ENCODE results near the gene LARP4B.

The LARP4B gene

DNA sequence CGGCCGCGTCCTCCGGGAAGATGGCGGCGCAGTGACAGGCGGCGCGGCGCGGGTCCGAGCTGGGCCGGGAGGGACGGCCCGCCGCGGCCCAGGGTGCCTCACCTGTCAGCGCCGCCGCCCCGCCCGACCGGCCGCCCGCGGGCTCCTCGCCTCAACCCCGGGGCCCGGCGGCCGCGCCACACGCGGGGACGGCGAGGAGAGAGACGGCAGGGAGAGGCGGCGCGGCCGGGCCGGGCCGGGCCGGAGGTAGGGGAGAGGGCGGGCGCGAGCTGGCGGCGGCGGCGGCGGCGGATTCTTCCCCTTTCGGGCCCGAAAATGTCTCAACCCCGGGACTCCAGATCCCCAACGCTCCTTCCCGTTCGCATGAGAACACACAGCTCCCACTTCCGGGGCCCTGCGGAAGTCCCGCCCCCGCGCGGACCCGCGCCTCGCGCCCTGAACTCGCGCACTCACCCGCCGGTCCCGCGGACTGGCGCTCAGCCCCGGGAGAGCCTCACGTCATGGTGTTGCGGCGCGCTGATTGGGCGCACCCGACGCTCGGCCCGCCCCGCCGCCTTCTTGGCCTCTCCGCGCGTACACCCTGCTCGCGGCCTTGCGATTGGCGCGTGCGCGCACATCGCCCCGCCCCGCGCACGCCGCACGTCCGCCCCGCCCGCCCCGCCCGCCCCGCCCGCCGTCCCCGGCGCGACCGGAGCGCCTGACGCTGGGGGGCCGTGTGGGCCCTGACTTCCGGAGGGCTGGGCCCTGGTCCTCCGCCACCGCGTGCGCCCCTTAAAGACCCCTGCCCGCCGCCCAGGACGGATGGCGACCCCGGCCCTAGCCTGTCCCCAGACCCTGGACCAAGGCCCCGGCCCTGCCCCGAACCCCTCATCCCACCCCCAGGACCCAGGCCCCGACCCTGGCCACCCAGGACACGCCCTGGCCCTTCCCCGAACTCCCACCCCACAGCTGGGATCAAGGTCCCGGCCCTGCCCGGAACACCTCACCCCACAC lies at the start of gene LARP4B:
TSS of gene LARP4B (minus strand) at position 380 of the 993 bp plus-strand sequence. CDS start 45,984 bp downstream, outside the sequence.
- Histone ChIP-seq H3K4me3 (ENCODE audit: low read length in 2 of 2) (peak within 1 kb of the TSS; percentile 60 to 77), H3K9me3 (ENCODE audit: control insufficient read depth in 2 of 2, low read length in 2 of 2) (no peaks in the 10 kb centered on the region), H3K27ac (ENCODE audit: low read length) (peak within 1 kb of the TSS; percentile 76), H3K9ac (ENCODE audit: low read length in 2 of 2) (peak within 1 kb of the TSS; percentile 70 to 79), H3K27me3 (ENCODE audit: control insufficient read depth in 1 of 2, insufficient read depth in 2 of 2, low read length in 2 of 2) (no peaks in the 10 kb centered on the region), H3K36me3 (ENCODE audit: control insufficient read depth in 2 of 2, insufficient read depth in 2 of 2, low read length in 2 of 2) (no peaks in the 10 kb centered on the region), H3K4me1 (ENCODE audit: control insufficient read depth, insufficient read depth, low read length) (peaks cover 8% of the 10 kb centered on the region)

GRCh38 chr10:980468-981093 lies 49.1 kb upstream of the LARP4B start:
- H3K9me3 ChIP-seq (ENCODE audit: control insufficient read depth in 2 of 2, low read length in 2 of 2): peaks cover 0 to 8% of the 10 kb centered on the region in 2 donors
- H3K36me3 ChIP-seq (ENCODE audit: control insufficient read depth in 2 of 2, insufficient read depth in 2 of 2, low read length in 2 of 2): peaks cover 0 to 3% of the 10 kb centered on the region in 2 donors
- no peak overlapping the region for H3K4me3 ChIP-seq (ENCODE audit: low read length in 2 of 2)
- H3K27me3 ChIP-seq (ENCODE audit: control insufficient read depth in 1 of 2, insufficient read depth in 2 of 2, low read length in 2 of 2): no peaks in the 10 kb centered on the region
- H3K27ac ChIP-seq (ENCODE audit: low read length): no peak overlapping the region
- no peak overlapping the region for H3K9ac ChIP-seq (ENCODE audit: low read length in 2 of 2)
- no peaks in the 10 kb centered on the region for H3K4me1 ChIP-seq (ENCODE audit: control insufficient read depth, insufficient read depth, low read length)

DNA sequence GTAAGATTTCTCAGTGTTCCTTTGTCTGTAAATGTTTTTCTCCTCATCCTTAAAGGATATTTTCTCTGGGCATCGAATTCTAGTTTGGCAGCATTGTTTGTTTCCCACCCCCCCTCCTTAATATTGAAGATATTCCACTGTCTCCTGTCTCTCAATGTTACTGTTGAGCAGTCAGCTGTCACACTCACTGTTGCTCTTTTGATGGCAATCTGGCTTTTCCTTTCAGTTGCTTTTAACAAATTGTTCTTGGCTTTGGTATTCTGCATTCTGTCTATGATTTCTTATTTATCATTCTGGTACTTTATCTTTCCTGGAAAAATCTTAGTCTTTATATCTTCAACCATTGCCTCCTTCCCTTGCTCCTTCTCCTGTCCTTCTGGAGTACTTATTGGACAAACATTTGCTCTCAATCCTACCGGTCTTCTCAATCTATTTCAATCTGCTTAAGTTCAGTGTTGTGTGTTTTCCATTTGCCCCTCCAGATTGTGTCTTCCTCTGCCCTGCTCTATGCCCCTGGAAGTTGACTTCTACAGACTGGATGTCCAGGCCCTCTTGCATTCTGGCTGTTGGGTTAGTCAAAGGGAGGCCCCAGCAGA lies 47.4 kb upstream of the LARP4B start:
- Histone ChIP-seq H3K27ac (ENCODE audit: low read length) (no peak overlapping the region), H3K4me3 (ENCODE audit: low read length in 2 of 2) (no peak overlapping the region), H3K36me3 (ENCODE audit: control insufficient read depth in 2 of 2, insufficient read depth in 2 of 2, low read length in 2 of 2) (no peaks in the 10 kb centered on the region), H3K9ac (ENCODE audit: low read length in 2 of 2) (no peak overlapping the region), H3K27me3 (ENCODE audit: control insufficient read depth in 1 of 2, insufficient read depth in 2 of 2, low read length in 2 of 2) (no peaks in the 10 kb centered on the region), H3K9me3 (ENCODE audit: control insufficient read depth in 2 of 2, low read length in 2 of 2) (peaks cover 0 to 8% of the 10 kb centered on the region in 2 donors), H3K4me1 (ENCODE audit: control insufficient read depth, insufficient read depth, low read length) (no peaks in the 10 kb centered on the region)

- Histone ChIP-seq H3K36me3 (ENCODE audit: control insufficient read depth in 2 of 2, insufficient read depth in 2 of 2, low read length in 2 of 2) (no peaks in the 10 kb centered on the region), H3K9me3 (ENCODE audit: control insufficient read depth in 2 of 2, low read length in 2 of 2) (peaks cover 0 to 8% of the 10 kb centered on the region in 2 donors), H3K9ac (ENCODE audit: low read length in 2 of 2) (no peak overlapping the region), H3K27me3 (ENCODE audit: control insufficient read depth in 1 of 2, insufficient read depth in 2 of 2, low read length in 2 of 2) (no peaks in the 10 kb centered on the region), H3K4me3 (ENCODE audit: low read length in 2 of 2) (no peak overlapping the region), H3K27ac (ENCODE audit: low read length) (no peak overlapping the region), H3K4me1 (ENCODE audit: control insufficient read depth, insufficient read depth, low read length) (no peaks in the 10 kb centered on the region)
Observed at GRCh38 chr10:976316-976715, 44.8 kb upstream of the LARP4B start.

GRCh38 chr10:974785-975074 lies 43.2 kb upstream of the LARP4B start:
- no peaks in the 10 kb centered on the region for H3K36me3 ChIP-seq (ENCODE audit: control insufficient read depth in 2 of 2, insufficient read depth in 2 of 2, low read length in 2 of 2)
- H3K4me1 ChIP-seq (ENCODE audit: control insufficient read depth, insufficient read depth, low read length): peaks cover 13% of the 10 kb centered on the region
- no peaks in the 10 kb centered on the region for H3K27me3 ChIP-seq (ENCODE audit: control insufficient read depth in 1 of 2, insufficient read depth in 2 of 2, low read length in 2 of 2)
- H3K9me3 ChIP-seq (ENCODE audit: control insufficient read depth in 2 of 2, low read length in 2 of 2): peaks cover 0 to 8% of the 10 kb centered on the region in 2 donors
- H3K9ac ChIP-seq (ENCODE audit: low read length in 2 of 2): no peak overlapping the region
- no peak overlapping the region for H3K27ac ChIP-seq (ENCODE audit: low read length)
- H3K4me3 ChIP-seq (ENCODE audit: low read length in 2 of 2): no peak overlapping the region

DNA sequence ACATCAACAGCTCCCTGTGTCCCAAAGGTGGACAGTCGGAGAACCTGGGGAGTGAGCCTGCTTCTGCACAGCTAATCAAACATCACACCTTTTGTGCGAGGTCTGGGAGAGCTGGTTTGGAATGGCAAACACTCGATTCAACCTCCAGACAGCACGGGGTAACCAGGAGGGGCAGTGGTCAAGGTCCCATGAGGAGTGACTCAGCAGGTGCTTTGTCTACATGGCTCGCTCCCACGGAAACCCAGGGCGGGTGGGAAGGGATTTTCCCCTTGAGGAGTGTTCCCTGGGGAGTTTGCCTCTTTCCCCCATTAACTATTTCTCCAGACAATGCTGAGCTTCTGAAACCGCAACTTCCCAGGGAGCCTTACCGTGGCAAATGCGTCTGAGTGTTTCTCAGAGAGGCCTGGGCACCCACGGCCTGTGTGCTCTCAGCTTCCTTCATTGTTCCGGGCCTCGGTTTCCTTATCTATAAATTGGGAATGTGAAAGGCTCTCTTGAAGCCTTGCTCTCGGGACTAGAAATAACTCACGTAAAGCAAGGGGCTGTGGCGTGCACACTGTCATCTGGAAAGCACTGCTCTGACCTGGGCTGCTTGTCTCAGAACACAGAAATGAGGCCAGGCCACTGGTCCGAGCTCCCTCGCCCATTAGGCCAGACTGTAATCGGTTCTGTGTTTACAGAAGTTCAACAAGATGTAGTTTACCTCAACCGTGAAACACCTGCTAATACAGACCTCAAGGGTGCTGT lies 42.7 kb upstream of the LARP4B start:
- no peaks in the 10 kb centered on the region for H3K36me3 ChIP-seq (ENCODE audit: control insufficient read depth in 2 of 2, insufficient read depth in 2 of 2, low read length in 2 of 2)
- H3K27me3 ChIP-seq (ENCODE audit: control insufficient read depth in 1 of 2, insufficient read depth in 2 of 2, low read length in 2 of 2): no peaks in the 10 kb centered on the region
- H3K4me3 ChIP-seq (ENCODE audit: low read length in 2 of 2): no peak overlapping the region
- peaks cover 0 to 5% of the 10 kb centered on the region in 2 donors for H3K9me3 ChIP-seq (ENCODE audit: control insufficient read depth in 2 of 2, low read length in 2 of 2)
- no peak overlapping the region for H3K9ac ChIP-seq (ENCODE audit: low read length in 2 of 2)
- H3K27ac ChIP-seq (ENCODE audit: low read length): no peak overlapping the region
- peaks cover 13% of the 10 kb centered on the region for H3K4me1 ChIP-seq (ENCODE audit: control insufficient read depth, insufficient read depth, low read length)

- Histone ChIP-seq H3K4me1 (ENCODE audit: control insufficient read depth, insufficient read depth, low read length) (peaks cover 13% of the 10 kb centered on the region), H3K9ac (ENCODE audit: low read length in 2 of 2) (no peak overlapping the region), H3K27ac (ENCODE audit: low read length) (no peak overlapping the region), H3K27me3 (ENCODE audit: control insufficient read depth in 1 of 2, insufficient read depth in 2 of 2, low read length in 2 of 2) (no peaks in the 10 kb centered on the region), H3K9me3 (ENCODE audit: control insufficient read depth in 2 of 2, low read length in 2 of 2) (no peaks in the 10 kb centered on the region), H3K36me3 (ENCODE audit: control insufficient read depth in 2 of 2, insufficient read depth in 2 of 2, low read length in 2 of 2) (no peaks in the 10 kb centered on the region), H3K4me3 (ENCODE audit: low read length in 2 of 2) (no peak overlapping the region)
Observed at GRCh38 chr10:972763-973162, 41.3 kb upstream of the LARP4B start.

DNA sequence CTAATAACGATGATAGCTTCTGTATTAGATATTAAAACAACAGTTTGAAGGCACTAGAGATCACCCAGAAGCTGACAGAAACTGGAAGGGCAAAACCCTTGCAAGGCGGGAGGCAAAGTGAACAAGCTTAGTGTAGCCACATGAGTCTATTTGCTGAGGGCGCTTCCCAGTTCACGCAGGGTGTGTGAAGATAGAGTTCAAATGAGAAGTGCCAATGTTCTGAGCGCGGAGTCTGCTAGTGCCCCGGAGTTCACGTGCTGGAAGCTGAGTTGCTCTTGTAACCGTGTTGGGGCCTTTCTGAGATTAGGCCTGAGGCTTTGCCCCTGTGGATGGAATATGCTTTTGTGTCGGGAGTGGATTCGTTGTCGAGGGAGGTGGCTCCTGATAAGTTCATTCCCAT lies 40.1 kb upstream of the LARP4B start:
- Histone ChIP-seq H3K9ac (ENCODE audit: low read length in 2 of 2) (no peak overlapping the region), H3K27me3 (ENCODE audit: control insufficient read depth in 1 of 2, insufficient read depth in 2 of 2, low read length in 2 of 2) (no peaks in the 10 kb centered on the region), H3K36me3 (ENCODE audit: control insufficient read depth in 2 of 2, insufficient read depth in 2 of 2, low read length in 2 of 2) (no peaks in the 10 kb centered on the region), H3K27ac (ENCODE audit: low read length) (no peak overlapping the region), H3K4me1 (ENCODE audit: control insufficient read depth, insufficient read depth, low read length) (peaks cover 13% of the 10 kb centered on the region), H3K9me3 (ENCODE audit: control insufficient read depth in 2 of 2, low read length in 2 of 2) (no peaks in the 10 kb centered on the region), H3K4me3 (ENCODE audit: low read length in 2 of 2) (no peak overlapping the region)

DNA sequence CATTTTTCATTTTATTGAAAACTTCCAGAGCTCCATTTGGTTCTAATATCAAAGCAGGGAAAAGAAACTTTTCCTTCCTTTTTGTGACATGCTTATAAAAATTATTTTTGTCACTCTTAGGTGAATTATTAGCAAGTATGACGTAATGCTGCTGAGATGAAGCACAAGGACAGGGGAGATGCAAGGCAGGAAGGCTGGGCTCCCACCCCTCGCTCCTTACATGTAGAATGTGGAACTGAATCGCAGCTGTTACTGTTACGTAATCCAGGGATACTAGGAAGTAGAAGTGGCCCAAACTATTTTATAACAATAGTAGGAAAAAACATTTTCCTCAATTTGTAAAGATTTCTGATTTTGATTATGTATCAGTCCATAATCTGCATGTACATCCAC lies 39.6 kb upstream of the LARP4B start:
- Histone ChIP-seq H3K4me3 (ENCODE audit: low read length in 2 of 2) (peak overlapping the region in 1 of 2 donors; percentile 47), H3K36me3 (ENCODE audit: control insufficient read depth in 2 of 2, insufficient read depth in 2 of 2, low read length in 2 of 2) (no peaks in the 10 kb centered on the region), H3K27ac (ENCODE audit: low read length) (peak overlapping the region; percentile 11), H3K9ac (ENCODE audit: low read length in 2 of 2) (no peak overlapping the region), H3K9me3 (ENCODE audit: control insufficient read depth in 2 of 2, low read length in 2 of 2) (no peaks in the 10 kb centered on the region), H3K27me3 (ENCODE audit: control insufficient read depth in 1 of 2, insufficient read depth in 2 of 2, low read length in 2 of 2) (no peaks in the 10 kb centered on the region), H3K4me1 (ENCODE audit: control insufficient read depth, insufficient read depth, low read length) (peaks cover 13% of the 10 kb centered on the region)
